H9 (cell line): ENCODE data around the gene VWDE. TPM values are rescaled to one million over a fixed set of nuclear protein-coding genes. Genes with fewer than 3 reads are reported as not detected.
A peak's percentile ranks its signal among the peaks of the same experiment; 100 is the strongest.

ENCODE experiments used
- DNase-seq: peaks from one replicate; pipeline ENCODE4 v3.0.0-alpha.2; 2017
- H2AFZ ChIP-seq: one replicate; pipeline ENCODE4 v1.6.1; 2013; ENCODE audit warnings: mild to moderate bottlenecking, low read length, control low read depth, moderate library complexity
- H2AK5ac ChIP-seq: 2 replicates; pipeline ENCODE4 v1.6.1; 2013; ENCODE audit warnings: low read length, control low read depth, mixed read lengths; ENCODE audit not compliant: insufficient read length
- H2BK120ac ChIP-seq: one replicate; pipeline ENCODE4 v1.6.1; 2013; ENCODE audit warnings: low read depth, mild to moderate bottlenecking, low read length, control low read depth, inconsistent platforms; ENCODE audit not compliant: poor library complexity, severe bottlenecking
- H2BK12ac ChIP-seq: 2 replicates; pipeline ENCODE4 v1.6.1; 2013; ENCODE audit warnings: low read length, control low read depth, mixed read lengths, low read depth; ENCODE audit not compliant: insufficient read length
- H2BK15ac ChIP-seq: 2 replicates; pipeline ENCODE4 v1.6.1; 2013; ENCODE audit warnings: low read depth, low read length, control low read depth
- H2BK20ac ChIP-seq: one replicate; pipeline ENCODE4 v1.6.1; 2013; ENCODE audit warnings: low read depth, mild to moderate bottlenecking, low read length, control low read depth, inconsistent platforms; ENCODE audit not compliant: poor library complexity, severe bottlenecking
- H2BK5ac ChIP-seq: 2 replicates; pipeline ENCODE4 v1.6.1; 2013; ENCODE audit warnings: low read length, control low read depth, mixed read lengths; ENCODE audit not compliant: insufficient read length
- H3K14ac ChIP-seq: 2 replicates; pipeline ENCODE4 v1.6.1; 2013; ENCODE audit warnings: low read length, control low read depth; ENCODE audit not compliant: insufficient read depth
- H3K18ac ChIP-seq: 2 replicates; pipeline ENCODE4 v1.6.1; 2013; ENCODE audit warnings: low read depth, mild to moderate bottlenecking, mixed read lengths, low read length, control low read depth; ENCODE audit not compliant: insufficient read length
- H3K23ac ChIP-seq: 2 replicates; pipeline ENCODE4 v1.6.1; 2013; ENCODE audit warnings: low read length, control low read depth, mixed read lengths, low read depth; ENCODE audit not compliant: insufficient read length
- H3K23me2 ChIP-seq: 2 replicates; pipeline ENCODE4 v1.6.1; 2013; ENCODE audit warnings: low read depth, mild to moderate bottlenecking, mixed read lengths, low read length, control low read depth; ENCODE audit not compliant: insufficient read length, poor library complexity, severe bottlenecking
- H3K27ac ChIP-seq: 2 replicates; pipeline ENCODE4 v1.5.1; 2013; ENCODE audit warnings: low read length, control low read depth, mixed read lengths, low read depth; ENCODE audit not compliant: insufficient read length
- H3K27me3 ChIP-seq: 2 replicates; pipeline ENCODE4 v1.6.1; 2013; ENCODE audit warnings: low read length, control low read depth, inconsistent platforms; ENCODE audit not compliant: insufficient read depth
- H3K4ac ChIP-seq: 2 replicates; pipeline ENCODE4 v1.6.1; 2013; ENCODE audit warnings: low read depth, mild to moderate bottlenecking, control low read depth, inconsistent platforms, low read length, moderate library complexity
- H3K4me1 ChIP-seq: 2 replicates; pipeline ENCODE4 v1.6.1; 2013; ENCODE audit warnings: low read length, control low read depth, inconsistent platforms; ENCODE audit not compliant: insufficient read depth
- H3K4me2 ChIP-seq: 2 replicates; pipeline ENCODE4 v1.6.1; 2013; ENCODE audit warnings: low read length, control low read depth, mixed read lengths; ENCODE audit not compliant: insufficient read length, insufficient read depth
- H3K56ac ChIP-seq: 2 replicates; pipeline ENCODE4 v1.6.1; 2013; ENCODE audit warnings: low read depth, mild to moderate bottlenecking, mixed read lengths, low read length, control low read depth; ENCODE audit not compliant: insufficient read length
- H3K79me1 ChIP-seq: 2 replicates; pipeline ENCODE4 v1.6.1; 2013; ENCODE audit warnings: low read depth, mild to moderate bottlenecking, moderate library complexity, low read length, control low read depth, inconsistent platforms; ENCODE audit not compliant: insufficient read depth, poor library complexity, severe bottlenecking
- H3K79me2 ChIP-seq: 2 replicates; pipeline ENCODE4 v1.6.1; 2013; ENCODE audit warnings: low read length, control low read depth, inconsistent platforms; ENCODE audit not compliant: insufficient read depth
- H3K9ac ChIP-seq: 2 replicates; pipeline ENCODE4 v1.6.1; 2013; ENCODE audit warnings: low read length, control low read depth, mixed read lengths; ENCODE audit not compliant: insufficient read length; ENCODE audit errors: extremely low read depth
- H3K9me3 ChIP-seq: one replicate; pipeline ENCODE4 v1.6.1; 2013; ENCODE audit warnings: low read depth, low read length, inconsistent platforms; ENCODE audit not compliant: control insufficient read depth
- H3T11ph ChIP-seq: one replicate; pipeline ENCODE4 v1.6.1; 2013; ENCODE audit warnings: mild to moderate bottlenecking, low read length, control low read depth, inconsistent platforms
- H4K20me1 ChIP-seq: one replicate; pipeline ENCODE4 v1.6.1; 2013; ENCODE audit not compliant: control insufficient read depth, insufficient read length, insufficient read depth
- H4K5ac ChIP-seq: 2 replicates; pipeline ENCODE4 v1.6.1; 2013; ENCODE audit warnings: low read depth, mild to moderate bottlenecking, mixed read lengths, low read length, control low read depth; ENCODE audit not compliant: insufficient read length
- H4K8ac ChIP-seq: replicated peaks from 2 replicates; pipeline ENCODE4 v1.6.1; 2013; ENCODE audit warnings: low read length, control low read depth, mixed read lengths, low read depth; ENCODE audit not compliant: insufficient read length
- H4K91ac ChIP-seq: 2 replicates; pipeline ENCODE4 v1.6.1; 2013; ENCODE audit warnings: low read depth, mild to moderate bottlenecking, moderate library complexity, mixed read lengths, low read length, control low read depth; ENCODE audit not compliant: insufficient read length
- H3K27ac Mint-ChIP-seq, 3 experiments: 2 replicates in 2 of 3; 3 replicates in 1 of 3; pipeline ENCODE4 v1.8.0; 2020 to 2021; ENCODE audit warnings: mixed read lengths in 3 of 3, mild to moderate bottlenecking in 1 of 3, moderate library complexity in 1 of 3
- H3K27me3 Mint-ChIP-seq: 2 replicates; pipeline ENCODE4 v1.8.0; 2021; ENCODE audit warnings: low read depth, mild to moderate bottlenecking, moderate library complexity, mixed read lengths
- H3K36me3 Mint-ChIP-seq, 3 experiments: 2 replicates in 2 of 3; 3 replicates in 1 of 3; pipeline ENCODE4 v1.8.0; 2020 to 2021; ENCODE audit warnings: low read depth in 3 of 3, mixed read lengths in 3 of 3; ENCODE audit not compliant: insufficient read depth in 1 of 3
- H3K4me1 Mint-ChIP-seq, 2 experiments: 2 replicates each; pipeline ENCODE4 v1.8.0; 2020; ENCODE audit warnings: mixed read lengths in 2 of 2
- H3K4me3 Mint-ChIP-seq, 2 experiments: 2 replicates in 1 of 2; 3 replicates in 1 of 2; pipeline ENCODE4 v1.8.0; 2020 to 2021; ENCODE audit warnings: mild to moderate bottlenecking in 2 of 2, mixed read lengths in 2 of 2, moderate library complexity in 1 of 2
- H3K9me3 Mint-ChIP-seq, 2 experiments: 2 replicates in 1 of 2; 3 replicates in 1 of 2; pipeline ENCODE4 v1.8.0; 2020; ENCODE audit warnings: mild to moderate bottlenecking in 2 of 2, mixed read lengths in 2 of 2, moderate library complexity in 1 of 2
- CTCF ChIP-seq: fragments of 200-600 bp; sonication (generic); conservative IDR thresholded peaks from 3 replicates; pipeline ENCODE4 v1.8.0; 2021; ENCODE audit warnings: antibody characterized with exemption, mild to moderate bottlenecking
- WGBS: extraction: QIAGEN DNeasy Blood & Tissue Kit; methylation state at CpG from one replicate; pipeline ENCODE4 v1.1.7; 2013; ENCODE audit warnings: missing lambda C conversion rate, low lambda C conversion rate, mixed read lengths; ENCODE audit not compliant: insufficient read length; ENCODE audit errors: extremely low coverage; 5-methylcytosine and 5-hydroxymethylcytosine counted together
- total RNA-seq: library from RNA; stranded (reverse); gene quantifications from 2 replicates; pipeline ENCODE4 v1.2.1, GENCODE V29; 2021

VWDE gene
- total RNA-seq, 1 experiment from 2014 or later = 18.1 TPM

GRCh38 chr7:12431886-12432556 lies 28.4 kb upstream of the VWDE start:
- Histone ChIP-seq H3K14ac (no peak overlapping the region), H4K8ac (no peak overlapping the region), H4K91ac (no peak overlapping the region), H2BK12ac (no peak overlapping the region), H2BK15ac (no peak overlapping the region), H3K4ac (no peak overlapping the region), H3K79me2 (no peaks in the 10 kb centered on the region), H3K4me2 (no peak overlapping the region), H3K9me3 (no peaks in the 10 kb centered on the region), H3K27ac (no peak overlapping the region), H3K23me2 (no peaks in the 10 kb centered on the region), H2BK5ac (no peak overlapping the region), H3K4me1 (peaks cover 2% of the 10 kb centered on the region; the same call in 1 of the 2 replicates), H3K27me3 (no peaks in the 10 kb centered on the region), H2BK20ac (no peak overlapping the region), H4K20me1 (no peaks in the 10 kb centered on the region), H3K79me1 (no peaks in the 10 kb centered on the region), H2AFZ (no peak overlapping the region), H4K5ac (no peak overlapping the region), H3K23ac (no peak overlapping the region), H2BK120ac (no peak overlapping the region), H3K18ac (peak overlapping the region; percentile 4), H3K56ac (no peak overlapping the region), H3K9ac (no peak overlapping the region), H3T11ph (no peak overlapping the region), H2AK5ac (no peak overlapping the region)
- no peak for TF ChIP-seq CTCF
- peak; percentile 71 for DNase-seq
- Mint-ChIP-seq H3K36me3 (peaks cover 18 to 45% (median 25%) of the 10 kb centered on the region in 3 experiments), H3K4me1 (peaks cover 33 to 40% of the 10 kb centered on the region in 2 experiments), H3K4me3 (no peak overlapping the region), H3K9me3 (peaks cover 35 to 38% of the 10 kb centered on the region in 2 experiments), H3K27ac (peak overlapping the region; percentile 28 to 94 (median 83); a peak in 5 of 7 replicates), H3K27me3 (peaks cover 3% of the 10 kb centered on the region; the same call in 1 of the 2 replicates)
- no CpG with 5 or more reads among the region's 11 CpGs for WGBS
